ENCODE results near the gene TTLL9. TPM values are rescaled to one million over a fixed set of nuclear protein-coding genes. Genes with fewer than 3 reads are reported as not detected.

Gene TTLL9
- total and polyA plus RNA-seq, 2 of the 13 experiments (the other 11 are each of a cell fraction or from before 2014, with no cell fraction given), result not detected

DNA sequence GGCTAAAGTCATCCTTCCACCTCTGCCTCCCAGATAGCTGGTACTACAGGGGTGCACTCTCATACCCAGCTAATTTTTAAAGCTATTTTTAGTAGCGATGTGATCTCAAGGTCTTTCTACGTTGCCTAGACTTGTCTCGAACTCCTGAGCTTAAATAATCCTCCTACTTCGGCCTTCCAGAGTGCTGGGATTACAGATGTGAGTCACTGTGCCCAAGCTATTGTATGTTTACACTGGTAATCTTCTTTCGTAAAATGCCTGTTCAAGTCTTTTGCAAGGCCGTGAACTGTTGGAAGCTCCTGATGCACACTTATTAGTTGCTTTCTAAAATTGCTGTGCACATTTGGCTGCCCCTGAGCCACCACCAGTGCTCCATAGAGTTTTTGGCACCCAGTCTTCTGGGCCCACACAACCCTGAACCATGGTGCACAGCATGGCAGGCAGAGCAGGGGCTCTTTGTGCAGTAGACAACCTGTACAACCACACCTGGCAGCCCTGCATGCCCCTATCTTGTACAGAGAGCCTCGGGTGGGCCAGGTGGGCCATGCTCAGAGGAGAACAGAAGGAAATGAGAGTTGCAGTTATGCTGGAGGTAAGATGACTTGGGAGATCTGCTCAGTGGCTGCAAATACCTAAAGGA is 48.2 kb downstream of the TTLL9 start (continued):
- TF ChIP-seq, protein P1, sequence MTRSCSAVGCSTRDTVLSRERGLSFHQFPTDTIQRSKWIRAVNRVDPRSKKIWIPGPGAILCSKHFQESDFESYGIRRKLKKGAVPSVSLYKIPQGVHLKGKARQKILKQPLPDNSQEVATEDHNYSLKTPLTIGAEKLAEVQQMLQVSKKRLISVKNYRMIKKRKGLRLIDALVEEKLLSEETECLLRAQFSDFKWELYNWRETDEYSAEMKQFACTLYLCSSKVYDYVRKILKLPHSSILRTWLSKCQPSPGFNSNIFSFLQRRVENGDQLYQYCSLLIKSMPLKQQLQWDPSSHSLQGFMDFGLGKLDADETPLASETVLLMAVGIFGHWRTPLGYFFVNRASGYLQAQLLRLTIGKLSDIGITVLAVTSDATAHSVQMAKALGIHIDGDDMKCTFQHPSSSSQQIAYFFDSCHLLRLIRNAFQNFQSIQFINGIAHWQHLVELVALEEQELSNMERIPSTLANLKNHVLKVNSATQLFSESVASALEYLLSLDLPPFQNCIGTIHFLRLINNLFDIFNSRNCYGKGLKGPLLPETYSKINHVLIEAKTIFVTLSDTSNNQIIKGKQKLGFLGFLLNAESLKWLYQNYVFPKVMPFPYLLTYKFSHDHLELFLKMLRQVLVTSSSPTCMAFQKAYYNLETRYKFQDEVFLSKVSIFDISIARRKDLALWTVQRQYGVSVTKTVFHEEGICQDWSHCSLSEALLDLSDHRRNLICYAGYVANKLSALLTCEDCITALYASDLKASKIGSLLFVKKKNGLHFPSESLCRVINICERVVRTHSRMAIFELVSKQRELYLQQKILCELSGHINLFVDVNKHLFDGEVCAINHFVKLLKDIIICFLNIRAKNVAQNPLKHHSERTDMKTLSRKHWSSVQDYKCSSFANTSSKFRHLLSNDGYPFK (CRISPR knock-in tag; IDR thresholded peaks at IDR 0.05; ENCODE audit: borderline replicate concordance), result no peak
- TF ChIP-seq, protein P2, sequence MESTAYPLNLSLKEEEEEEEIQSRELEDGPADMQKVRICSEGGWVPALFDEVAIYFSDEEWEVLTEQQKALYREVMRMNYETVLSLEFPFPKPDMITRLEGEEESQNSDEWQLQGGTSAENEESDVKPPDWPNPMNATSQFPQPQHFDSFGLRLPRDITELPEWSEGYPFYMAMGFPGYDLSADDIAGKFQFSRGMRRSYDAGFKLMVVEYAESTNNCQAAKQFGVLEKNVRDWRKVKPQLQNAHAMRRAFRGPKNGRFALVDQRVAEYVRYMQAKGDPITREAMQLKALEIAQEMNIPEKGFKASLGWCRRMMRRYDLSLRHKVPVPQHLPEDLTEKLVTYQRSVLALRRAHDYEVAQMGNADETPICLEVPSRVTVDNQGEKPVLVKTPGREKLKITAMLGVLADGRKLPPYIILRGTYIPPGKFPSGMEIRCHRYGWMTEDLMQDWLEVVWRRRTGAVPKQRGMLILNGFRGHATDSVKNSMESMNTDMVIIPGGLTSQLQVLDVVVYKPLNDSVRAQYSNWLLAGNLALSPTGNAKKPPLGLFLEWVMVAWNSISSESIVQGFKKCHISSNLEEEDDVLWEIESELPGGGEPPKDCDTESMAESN (CRISPR knock-in tag; conservative IDR thresholded peaks at IDR 0.05), result no peak
- no peak for TF ChIP-seq ZNF382 (CRISPR knock-in tag; IDR thresholded peaks at IDR 0.05; ENCODE audit: borderline replicate concordance)
- TF ChIP-seq, protein P3, sequence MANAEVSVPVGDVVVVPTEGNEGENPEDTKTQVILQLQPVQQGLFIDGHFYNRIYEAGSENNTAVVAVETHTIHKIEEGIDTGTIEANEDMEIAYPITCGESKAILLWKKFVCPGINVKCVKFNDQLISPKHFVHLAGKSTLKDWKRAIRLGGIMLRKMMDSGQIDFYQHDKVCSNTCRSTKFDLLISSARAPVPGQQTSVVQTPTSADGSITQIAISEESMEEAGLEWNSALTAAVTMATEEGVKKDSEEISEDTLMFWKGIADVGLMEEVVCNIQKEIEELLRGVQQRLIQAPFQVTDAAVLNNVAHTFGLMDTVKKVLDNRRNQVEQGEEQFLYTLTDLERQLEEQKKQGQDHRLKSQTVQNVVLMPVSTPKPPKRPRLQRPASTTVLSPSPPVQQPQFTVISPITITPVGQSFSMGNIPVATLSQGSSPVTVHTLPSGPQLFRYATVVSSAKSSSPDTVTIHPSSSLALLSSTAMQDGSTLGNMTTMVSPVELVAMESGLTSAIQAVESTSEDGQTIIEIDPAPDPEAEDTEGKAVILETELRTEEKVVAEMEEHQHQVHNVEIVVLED (CRISPR knock-in tag; IDR thresholded peaks at IDR 0.05; ENCODE audit: borderline replicate concordance), result no peak

Data from HepG2 (cell line).